HepG2 (cell line): ENCODE data around the gene CHDH. TPM values are rescaled to one million over a fixed set of nuclear protein-coding genes. Genes with fewer than 3 reads are reported as not detected.

Experiments used
- CEBPZ ChIP-seq: IDR thresholded peaks from 2 replicates; pipeline ENCODE4 v1.6.1; 2012; ENCODE audit warnings: low read length, improper control_type of control experiment
- KDM5B ChIP-seq: sonication (generic); formaldehyde crosslinking; IDR thresholded peaks from 2 replicates; pipeline ENCODE4 v1.4.0; 2020; ENCODE audit warnings: missing genetic modification reagents, mild to moderate bottlenecking, borderline replicate concordance
- KLF12 ChIP-seq: sonication (generic); formaldehyde crosslinking; IDR thresholded peaks from 2 replicates; pipeline ENCODE4 v1.4.0; 2020; ENCODE audit warnings: missing genetic modification reagents, borderline replicate concordance
- MIER2 ChIP-seq: IDR thresholded peaks from 2 replicates; pipeline ENCODE4 v1.6.1; 2016; ENCODE audit warnings: missing biosample characterization, missing genetic modification reagents
- NR2C2 ChIP-seq: sonication (generic); formaldehyde crosslinking; IDR thresholded peaks from 2 replicates; pipeline ENCODE4 v1.4.0; 2020; ENCODE audit warnings: missing genetic modification reagents, mild to moderate bottlenecking, moderate library complexity, borderline replicate concordance
- STAT6 ChIP-seq: sonication (generic); formaldehyde crosslinking; IDR thresholded peaks from 2 replicates; pipeline ENCODE4 v1.4.0; 2020; ENCODE audit warnings: missing genetic modification reagents, mild to moderate bottlenecking, borderline replicate concordance
- ZNF264 ChIP-seq: sonication (generic); formaldehyde crosslinking; IDR thresholded peaks from 2 replicates; pipeline ENCODE4 v1.4.0; 2020; ENCODE audit warnings: missing genetic modification reagents
- polyA plus RNA-seq, 8 experiments: library from polyadenylated mRNA; depleted of rRNA in 3 of 8; stranded (reverse) in 7 of 8; unstranded in 1 of 8; fragments of >200 nt; fragmentation: Illumina TruSeq in 4 of 8; extraction: Trizol in 4 of 8; gene quantifications; 2 replicates each; pipeline versions ENCODE4 v1.2.1 to v1.2.3, GENCODE V29; 2011 to 2016; ENCODE audit warnings: low read depth in 4 of 8, missing spikeins in 1 of 8, mixed read lengths in 1 of 8; ENCODE audit not compliant: insufficient read depth in 1 of 8
- total RNA-seq, 5 experiments: library from RNA; depleted of rRNA; stranded (reverse); fragments of >200 nt; fragmentation: Illumina TruSeq; extraction: Trizol; gene quantifications; 2 replicates each; pipeline ENCODE4 v1.2.3, GENCODE V29; 2016; ENCODE audit warnings: low read depth in 1 of 5
- TF ChIP-seq, protein P1 (sequence below): sonication (generic); formaldehyde crosslinking; IDR thresholded peaks from 2 replicates; pipeline ENCODE4 v1.5.1; 2020; ENCODE audit warnings: mild to moderate bottlenecking, missing genetic modification reagents, borderline replicate concordance
- TF ChIP-seq, protein P2 (sequence below): IDR thresholded peaks from 2 replicates; pipeline ENCODE4 v1.6.1; 2016
- TF ChIP-seq, protein P3 (sequence below): IDR thresholded peaks from 2 replicates; pipeline ENCODE4 v1.6.1; 2016; ENCODE audit warnings: mild to moderate bottlenecking, missing biosample characterization, missing genetic modification reagents
- TF ChIP-seq, protein P4 (sequence below): IDR thresholded peaks from 2 replicates; pipeline ENCODE4 v1.6.1; 2016; ENCODE audit warnings: missing compliant biosample characterization, missing genetic modification reagents, borderline replicate concordance

Gene CHDH
- total and polyA plus RNA-seq, 2 of the 13 experiments (the other 11 are each of a cell fraction or from before 2014, with no cell fraction given) = 28.1 to 48.9 TPM

DNA sequence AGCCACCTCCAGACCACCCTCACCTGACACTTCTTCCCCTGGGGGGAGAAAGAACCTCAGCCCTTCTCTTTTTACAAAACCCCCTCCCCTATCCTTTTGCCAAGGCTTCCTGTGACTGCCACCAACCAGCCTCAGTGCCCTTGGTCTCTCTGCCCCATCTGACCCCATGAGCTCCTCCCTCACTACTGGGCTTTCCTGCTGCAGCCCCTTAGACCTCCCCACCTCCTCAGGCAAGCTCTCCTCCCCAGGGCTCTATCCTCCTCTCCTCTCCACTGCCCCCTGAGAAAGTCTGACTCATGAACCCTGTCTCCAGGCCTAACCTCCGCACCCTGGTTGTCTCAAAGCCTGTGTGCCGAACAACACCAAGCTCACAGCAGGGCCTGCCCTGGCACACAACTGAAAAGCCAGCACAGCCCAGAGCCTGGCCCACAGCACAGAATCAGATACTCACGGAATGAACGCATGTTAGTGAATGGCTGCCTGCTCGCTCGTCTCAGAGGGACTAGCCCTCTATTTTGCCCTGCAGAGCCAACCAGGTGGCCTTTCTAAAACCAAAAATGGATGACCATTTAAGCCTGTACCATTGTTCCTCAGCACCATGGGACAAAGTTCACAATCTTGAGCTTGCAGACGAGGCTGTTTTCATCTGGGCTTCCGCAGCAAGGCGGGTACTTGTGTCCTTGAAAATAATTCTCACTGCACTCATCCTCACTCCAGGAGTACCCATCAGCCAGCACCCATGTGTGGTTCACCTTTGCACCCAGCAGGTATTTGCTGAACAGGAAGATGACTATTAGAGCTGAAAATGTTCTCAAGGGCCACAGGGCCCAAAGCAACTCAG is 1.7 kb downstream of the CHDH start (continued):
- TF ChIP-seq, protein P1, sequence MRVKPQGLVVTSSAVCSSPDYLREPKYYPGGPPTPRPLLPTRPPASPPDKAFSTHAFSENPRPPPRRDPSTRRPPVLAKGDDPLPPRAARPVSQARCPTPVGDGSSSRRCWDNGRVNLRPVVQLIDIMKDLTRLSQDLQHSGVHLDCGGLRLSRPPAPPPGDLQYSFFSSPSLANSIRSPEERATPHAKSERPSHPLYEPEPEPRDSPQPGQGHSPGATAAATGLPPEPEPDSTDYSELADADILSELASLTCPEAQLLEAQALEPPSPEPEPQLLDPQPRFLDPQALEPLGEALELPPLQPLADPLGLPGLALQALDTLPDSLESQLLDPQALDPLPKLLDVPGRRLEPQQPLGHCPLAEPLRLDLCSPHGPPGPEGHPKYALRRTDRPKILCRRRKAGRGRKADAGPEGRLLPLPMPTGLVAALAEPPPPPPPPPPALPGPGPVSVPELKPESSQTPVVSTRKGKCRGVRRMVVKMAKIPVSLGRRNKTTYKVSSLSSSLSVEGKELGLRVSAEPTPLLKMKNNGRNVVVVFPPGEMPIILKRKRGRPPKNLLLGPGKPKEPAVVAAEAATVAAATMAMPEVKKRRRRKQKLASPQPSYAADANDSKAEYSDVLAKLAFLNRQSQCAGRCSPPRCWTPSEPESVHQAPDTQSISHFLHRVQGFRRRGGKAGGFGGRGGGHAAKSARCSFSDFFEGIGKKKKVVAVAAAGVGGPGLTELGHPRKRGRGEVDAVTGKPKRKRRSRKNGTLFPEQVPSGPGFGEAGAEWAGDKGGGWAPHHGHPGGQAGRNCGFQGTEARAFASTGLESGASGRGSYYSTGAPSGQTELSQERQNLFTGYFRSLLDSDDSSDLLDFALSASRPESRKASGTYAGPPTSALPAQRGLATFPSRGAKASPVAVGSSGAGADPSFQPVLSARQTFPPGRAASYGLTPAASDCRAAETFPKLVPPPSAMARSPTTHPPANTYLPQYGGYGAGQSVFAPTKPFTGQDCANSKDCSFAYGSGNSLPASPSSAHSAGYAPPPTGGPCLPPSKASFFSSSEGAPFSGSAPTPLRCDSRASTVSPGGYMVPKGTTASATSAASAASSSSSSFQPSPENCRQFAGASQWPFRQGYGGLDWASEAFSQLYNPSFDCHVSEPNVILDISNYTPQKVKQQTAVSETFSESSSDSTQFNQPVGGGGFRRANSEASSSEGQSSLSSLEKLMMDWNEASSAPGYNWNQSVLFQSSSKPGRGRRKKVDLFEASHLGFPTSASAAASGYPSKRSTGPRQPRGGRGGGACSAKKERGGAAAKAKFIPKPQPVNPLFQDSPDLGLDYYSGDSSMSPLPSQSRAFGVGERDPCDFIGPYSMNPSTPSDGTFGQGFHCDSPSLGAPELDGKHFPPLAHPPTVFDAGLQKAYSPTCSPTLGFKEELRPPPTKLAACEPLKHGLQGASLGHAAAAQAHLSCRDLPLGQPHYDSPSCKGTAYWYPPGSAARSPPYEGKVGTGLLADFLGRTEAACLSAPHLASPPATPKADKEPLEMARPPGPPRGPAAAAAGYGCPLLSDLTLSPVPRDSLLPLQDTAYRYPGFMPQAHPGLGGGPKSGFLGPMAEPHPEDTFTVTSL = no peak
- TF ChIP-seq CEBPZ = no peak
- TF ChIP-seq KLF12 (CRISPR knock-in tag) = no peak
- TF ChIP-seq, protein P2, sequence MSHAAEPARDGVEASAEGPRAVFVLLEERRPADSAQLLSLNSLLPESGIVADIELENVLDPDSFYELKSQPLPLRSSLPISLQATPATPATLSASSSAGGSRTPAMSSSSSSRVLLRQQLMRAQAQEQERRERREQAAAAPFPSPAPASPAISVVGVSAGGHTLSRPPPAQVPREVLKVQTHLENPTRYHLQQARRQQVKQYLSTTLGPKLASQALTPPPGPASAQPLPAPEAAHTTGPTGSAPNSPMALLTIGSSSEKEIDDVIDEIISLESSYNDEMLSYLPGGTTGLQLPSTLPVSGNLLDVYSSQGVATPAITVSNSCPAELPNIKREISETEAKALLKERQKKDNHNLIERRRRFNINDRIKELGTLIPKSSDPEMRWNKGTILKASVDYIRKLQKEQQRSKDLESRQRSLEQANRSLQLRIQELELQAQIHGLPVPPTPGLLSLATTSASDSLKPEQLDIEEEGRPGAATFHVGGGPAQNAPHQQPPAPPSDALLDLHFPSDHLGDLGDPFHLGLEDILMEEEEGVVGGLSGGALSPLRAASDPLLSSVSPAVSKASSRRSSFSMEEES (CRISPR knock-in tag) = no peak
- peak; percentile 58; the same call in 1 of the 2 replicates for TF ChIP-seq NR2C2
- no peak for TF ChIP-seq MIER2 (CRISPR knock-in tag)
- peak; percentile 34; the same call in 1 of the 2 replicates for TF ChIP-seq ZNF264 (CRISPR knock-in tag)
- TF ChIP-seq, protein P3, sequence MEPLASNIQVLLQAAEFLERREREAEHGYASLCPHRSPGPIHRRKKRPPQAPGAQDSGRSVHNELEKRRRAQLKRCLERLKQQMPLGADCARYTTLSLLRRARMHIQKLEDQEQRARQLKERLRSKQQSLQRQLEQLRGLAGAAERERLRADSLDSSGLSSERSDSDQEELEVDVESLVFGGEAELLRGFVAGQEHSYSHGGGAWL (CRISPR knock-in tag) = 0 out of 2 replicates have a peak, but pooled peaks have one; percentile 24
- no peak; the same call in 1 of the 2 replicates for TF ChIP-seq STAT6 (CRISPR knock-in tag)
- no peak for TF ChIP-seq KDM5B
- TF ChIP-seq, protein P4, sequence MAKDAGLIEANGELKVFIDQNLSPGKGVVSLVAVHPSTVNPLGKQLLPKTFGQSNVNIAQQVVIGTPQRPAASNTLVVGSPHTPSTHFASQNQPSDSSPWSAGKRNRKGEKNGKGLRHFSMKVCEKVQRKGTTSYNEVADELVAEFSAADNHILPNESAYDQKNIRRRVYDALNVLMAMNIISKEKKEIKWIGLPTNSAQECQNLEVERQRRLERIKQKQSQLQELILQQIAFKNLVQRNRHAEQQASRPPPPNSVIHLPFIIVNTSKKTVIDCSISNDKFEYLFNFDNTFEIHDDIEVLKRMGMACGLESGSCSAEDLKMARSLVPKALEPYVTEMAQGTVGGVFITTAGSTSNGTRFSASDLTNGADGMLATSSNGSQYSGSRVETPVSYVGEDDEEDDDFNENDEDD (CRISPR knock-in tag) = peak; percentile 32; the same call in 1 of the 2 replicates
